Stimulated activated CD4-positive, alpha-beta T cell treated with anti-CD3 and anti-CD28 coated beads, Interleukin-1b, Interleukin-23, amount 100 ng/mL, for 1 hour (primary cell): Measurements from ENCODE around the gene SARDH.
"Not testable (repeated sequence)": the region's sequence is repeated elsewhere in the genome, so short reads cannot be mapped to it uniquely, and the experiment has no call there.

Experiments
- DNase-seq, 2 donors: peaks; one replicate each; pipeline ENCODE4 v3.0.0-alpha.2; 2020; ENCODE audit warnings: low read depth in 2 of 2

The SARDH gene

GRCh38 chr9:133685653-133686609, 52.2 kb downstream of the SARDH start:
- DNase-seq: no peak

GRCh38 chr9:133684936-133685361, 53.2 kb downstream of the SARDH start:
- no peak for DNase-seq

GRCh38 chr9:133684121-133684935, 53.8 kb downstream of the SARDH start:
- DNase-seq: no peak

- peak in 1 of 2 donors; percentile 53 for DNase-seq
These were observed 54.5 kb downstream of the SARDH start for GRCh38 chr9:133683586-133684120.

GRCh38 chr9:133682818-133683585, 55.1 kb downstream of the SARDH start:
- no peak for DNase-seq

GRCh38 chr9:133681658-133682306, 56.4 kb downstream of the SARDH start:
- DNase-seq: no peak

GRCh38 chr9:133680976-133681657, 57.0 kb downstream of the SARDH start:
- DNase-seq: no peak

GRCh38 chr9:133680250-133680975, 57.7 kb downstream of the SARDH start:
- DNase-seq: no peak

GRCh38 chr9:133679466-133680061, 58.6 kb downstream of the SARDH start:
- no peak for DNase-seq

- no peak for DNase-seq
These were observed 59.1 kb downstream of the SARDH start for GRCh38 chr9:133679056-133679455.

- DNase-seq: peak in 1 of 2 donors; percentile 46
These were observed 60.8 kb downstream of the SARDH start for GRCh38 chr9:133677126-133678010.

GRCh38 chr9:133676450-133676849, 61.7 kb downstream of the SARDH start:
- DNase-seq: no peak

GRCh38 chr9:133675796-133676195, 62.4 kb downstream of the SARDH start:
- not testable (repeated sequence) for DNase-seq

- no peak for DNase-seq
These were observed 64.1 kb downstream of the SARDH start for GRCh38 chr9:133674091-133674490.

GRCh38 chr9:133673258-133673655, 64.9 kb downstream of the SARDH start:
- no peak for DNase-seq

GRCh38 chr9:133672503-133673257, 65.5 kb downstream of the SARDH start:
- DNase-seq: no peak

- DNase-seq: no peak
These were observed 66.8 kb downstream of the SARDH start for GRCh38 chr9:133671371-133671770.

- DNase-seq: no peak
These were observed 67.7 kb downstream of the SARDH start for GRCh38 chr9:133670466-133670865.
